GM21526 (cell line): ENCODE data around the gene PTAFR.

Experiments used
- ATAC-seq: cut with Tn5 transposase; IDR thresholded peaks from one replicate; pipeline ENCODE4 v1.9.1; 2021; ENCODE audit warnings: moderate library complexity; ENCODE audit not compliant: unreplicated experiment, low FRiP score

The PTAFR gene

DNA sequence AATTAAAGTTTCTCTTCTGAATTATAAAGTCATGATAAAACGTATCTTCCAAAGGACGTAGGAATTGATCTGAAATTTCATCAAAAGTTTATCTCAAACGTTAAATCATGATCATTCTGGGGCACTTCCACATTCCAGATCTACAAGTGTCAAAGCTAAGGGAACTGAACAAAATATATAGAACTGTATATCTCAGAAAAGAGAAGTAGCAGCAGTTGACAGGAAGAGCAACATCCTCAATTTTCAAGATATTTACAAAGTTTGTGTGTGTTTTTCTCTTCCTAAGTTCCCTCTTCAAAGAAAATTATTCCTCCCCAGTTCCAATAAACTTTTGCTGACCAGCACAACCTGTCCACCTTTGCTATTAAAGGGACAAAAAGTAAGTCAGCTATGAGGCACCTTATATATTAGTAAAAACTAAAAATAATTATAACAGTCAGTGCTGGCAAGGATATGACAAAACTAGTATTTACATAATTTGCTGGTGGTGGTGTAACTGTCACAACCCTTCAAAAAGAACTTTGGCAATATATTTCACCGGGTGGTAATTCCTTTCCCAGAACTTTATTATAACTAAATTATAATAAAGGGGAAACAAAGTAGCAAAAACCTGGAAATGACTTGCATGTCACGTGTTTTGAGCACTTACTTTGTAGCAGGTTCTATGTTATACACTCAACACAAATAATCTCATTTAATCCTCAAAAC, 49.6 kb downstream of the PTAFR start:
- ATAC-seq: no peak

DNA sequence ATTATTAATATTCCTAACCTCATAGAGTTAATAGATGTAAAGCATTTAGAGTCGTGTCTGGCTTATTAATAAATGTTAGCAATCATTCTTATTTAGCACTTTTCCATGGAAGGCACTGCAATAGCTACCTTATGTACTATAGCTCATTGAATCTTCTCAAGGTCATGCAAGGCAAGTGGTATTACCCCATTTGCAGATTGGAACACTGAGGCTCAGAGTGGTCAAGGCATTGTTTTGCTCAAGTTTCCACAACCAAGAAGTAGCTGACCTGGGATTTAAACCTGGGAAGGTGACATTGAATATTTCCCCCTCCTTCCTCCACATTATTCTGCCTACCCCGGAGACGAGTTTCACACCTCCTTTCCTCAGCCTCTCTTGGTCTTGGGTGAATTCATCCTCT, 50.3 kb downstream of the PTAFR start:
- ATAC-seq: no peak

DNA sequence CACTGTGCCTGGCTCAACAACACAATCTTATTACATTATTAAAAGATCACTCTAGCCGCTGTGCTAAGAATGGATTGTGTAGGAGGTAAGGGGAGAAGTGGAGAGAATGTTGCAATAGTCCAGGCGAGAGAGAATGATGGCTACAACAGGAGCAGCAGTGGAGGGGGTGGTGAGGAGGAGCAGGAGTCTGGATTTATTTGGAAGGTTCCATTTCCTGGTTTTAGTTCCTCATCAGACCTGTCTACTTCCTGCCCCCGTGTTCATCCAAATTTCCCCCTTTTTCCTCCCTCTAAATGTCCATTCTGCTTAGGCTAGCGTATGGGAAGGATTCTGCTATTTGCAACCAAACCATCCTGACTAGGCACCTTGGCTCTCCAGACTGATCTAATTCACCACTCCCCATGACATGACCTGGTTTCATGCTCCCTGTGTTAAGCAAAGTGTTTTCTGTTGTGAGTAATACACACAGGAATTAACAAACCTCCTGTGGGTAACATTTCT, 53.0 kb downstream of the PTAFR start:
- no peak for ATAC-seq

DNA sequence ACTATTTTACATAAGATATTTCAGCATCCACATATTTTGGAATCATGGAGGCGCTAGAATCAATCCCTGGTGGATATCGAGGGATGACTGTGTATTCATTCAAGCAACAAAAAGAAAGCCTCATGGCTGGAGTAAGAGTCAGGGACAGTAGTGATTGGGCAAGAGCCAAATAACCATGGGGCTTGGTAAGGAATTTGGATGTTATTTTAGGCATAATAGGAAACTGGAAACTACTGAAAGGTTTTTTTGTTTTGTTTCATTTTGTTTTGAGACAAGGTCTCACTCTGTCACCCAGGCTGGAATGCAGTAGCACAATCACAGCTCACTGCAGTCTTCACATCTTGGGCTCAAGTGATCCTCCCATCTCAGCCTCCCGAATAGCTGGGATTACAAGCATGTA, 54.3 kb downstream of the PTAFR start:
- ATAC-seq: no peak

DNA sequence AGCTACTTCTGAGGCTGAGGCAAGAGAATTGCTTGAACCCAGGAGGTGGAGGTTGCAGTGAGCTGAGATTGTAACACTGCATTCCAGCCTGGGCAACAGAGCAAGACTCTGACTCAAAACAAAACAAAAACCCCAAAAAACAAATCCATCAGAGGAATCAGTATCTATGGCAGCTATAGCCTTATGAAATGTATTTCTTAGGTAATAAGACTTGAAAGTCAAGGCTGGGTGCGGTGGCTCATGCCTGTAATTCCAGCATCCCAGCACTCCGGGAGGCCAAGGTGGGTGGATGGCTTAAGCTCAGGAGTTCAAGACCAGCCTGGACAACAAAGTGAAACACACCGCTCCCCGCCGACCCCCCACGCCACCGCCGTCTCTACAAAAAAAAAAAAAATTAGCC, 56.9 kb downstream of the PTAFR start:
- no peak for ATAC-seq

DNA sequence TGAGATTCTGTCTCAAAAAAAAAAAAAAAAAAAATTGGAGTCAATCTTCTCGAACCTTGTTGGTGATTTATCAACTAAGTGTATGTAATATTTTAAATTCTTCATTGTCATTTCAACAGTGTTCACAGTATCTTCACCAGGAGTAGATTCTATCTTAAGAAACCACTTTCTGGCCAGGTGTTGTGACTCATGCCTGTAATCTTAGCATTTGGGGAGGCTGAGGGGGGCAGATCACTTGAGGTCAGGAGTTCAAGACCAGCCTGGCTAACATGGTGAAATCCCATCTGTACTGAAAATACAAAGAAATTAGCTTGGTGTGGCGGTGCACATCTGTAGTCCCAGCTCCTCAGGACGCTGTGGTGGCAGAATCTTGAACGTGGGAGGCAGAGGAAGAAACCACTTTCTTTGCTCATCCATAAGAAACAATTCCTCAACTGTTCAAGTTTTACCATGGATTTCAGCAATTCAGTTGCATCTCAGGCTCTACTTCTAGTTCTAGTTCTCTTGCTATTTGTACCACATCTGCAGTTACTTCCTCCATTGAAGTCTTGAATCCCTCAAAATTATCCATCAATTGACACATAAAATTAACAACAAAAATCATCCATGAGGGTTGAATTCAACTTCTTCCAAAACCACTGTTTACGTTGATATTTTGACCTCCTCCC, 57.7 kb downstream of the PTAFR start:
- no peak for ATAC-seq

GRCh38 chr1:28115267-28115666, 61.2 kb downstream of the PTAFR start:
- no peak for ATAC-seq

DNA sequence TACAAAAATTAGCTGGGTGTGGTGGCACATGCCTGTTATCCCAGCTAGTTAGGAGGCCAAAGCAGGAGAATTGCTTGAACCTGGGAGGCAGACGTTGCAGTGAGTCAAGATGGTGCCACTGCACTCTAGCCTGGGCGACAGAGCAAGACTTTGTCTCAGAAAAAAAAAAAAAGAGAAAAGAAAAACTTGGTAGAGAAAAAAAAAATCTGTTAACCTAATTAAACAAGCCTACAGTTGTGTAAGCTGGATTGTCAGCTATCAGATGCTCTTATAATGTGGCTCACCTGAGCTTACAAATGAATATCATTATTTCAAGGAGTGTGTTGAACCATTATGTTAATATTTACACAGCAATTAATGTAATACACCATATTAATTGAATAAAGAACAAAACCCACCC, 61.6 kb downstream of the PTAFR start:
- ATAC-seq: no peak

GRCh38 chr1:28113242-28113572, 63.3 kb downstream of the PTAFR start:
- no peak for ATAC-seq

DNA sequence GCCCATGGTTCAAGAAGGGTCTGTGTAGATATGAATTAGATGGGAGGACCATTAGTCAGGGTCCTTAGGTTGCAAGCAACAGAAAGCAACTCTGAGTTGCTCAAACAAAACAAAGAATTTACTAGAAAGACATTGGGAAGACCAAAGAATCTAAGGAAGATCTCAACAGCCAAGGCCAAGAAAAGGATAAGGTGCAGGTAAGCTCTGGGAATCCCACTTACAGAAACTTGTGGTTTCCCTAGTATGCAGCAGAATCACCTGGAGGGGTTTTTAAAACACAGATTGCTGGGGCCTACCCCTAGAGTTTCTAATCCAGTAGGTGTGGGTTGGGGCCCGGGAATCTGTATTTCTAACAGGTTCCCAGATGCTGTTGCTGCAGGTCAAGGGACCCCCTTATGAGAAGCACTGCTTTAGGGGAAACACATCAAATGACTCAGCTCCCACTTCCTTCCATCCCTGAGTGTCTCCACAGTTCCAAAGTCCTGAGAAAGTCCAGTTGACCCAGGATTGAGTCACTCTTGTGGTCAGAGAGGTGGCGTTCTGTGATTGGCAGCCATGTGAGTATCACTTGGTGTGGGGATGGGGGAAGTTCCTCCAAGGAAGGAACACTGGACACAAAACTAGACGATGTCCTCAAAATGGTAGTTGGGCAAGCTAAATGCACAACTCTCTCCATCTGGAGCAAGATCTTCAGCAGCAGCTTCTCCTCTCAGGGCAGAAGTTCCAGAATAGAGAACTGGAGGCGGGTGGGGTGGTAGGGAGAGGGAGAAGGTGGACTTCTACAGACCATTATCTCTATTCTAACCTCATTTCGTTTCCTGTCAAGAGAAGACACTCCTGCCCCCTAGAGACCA, 63.9 kb downstream of the PTAFR start:
- ATAC-seq: no peak

GRCh38 chr1:28111157-28111556, 65.3 kb downstream of the PTAFR start:
- ATAC-seq: no peak

DNA sequence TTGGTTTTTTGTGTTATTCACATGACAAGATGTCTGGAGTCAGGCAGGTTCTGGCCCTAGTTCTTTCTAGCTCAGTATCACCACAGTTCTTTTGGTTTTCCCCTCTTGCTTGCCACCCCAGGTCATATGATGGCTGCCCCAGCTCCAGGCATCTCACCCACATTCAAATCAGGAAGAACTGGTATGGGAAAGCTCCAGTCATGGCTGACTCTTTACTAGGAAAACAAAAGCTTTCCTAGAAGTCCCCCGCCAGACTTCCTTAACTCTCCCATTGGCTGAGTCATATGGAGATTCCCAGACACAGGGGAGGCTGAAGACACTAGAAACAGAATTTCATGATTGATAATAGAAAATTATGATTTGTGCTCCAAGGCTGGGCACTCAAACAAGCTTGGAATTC, 65.9 kb downstream of the PTAFR start:
- ATAC-seq: no peak

DNA sequence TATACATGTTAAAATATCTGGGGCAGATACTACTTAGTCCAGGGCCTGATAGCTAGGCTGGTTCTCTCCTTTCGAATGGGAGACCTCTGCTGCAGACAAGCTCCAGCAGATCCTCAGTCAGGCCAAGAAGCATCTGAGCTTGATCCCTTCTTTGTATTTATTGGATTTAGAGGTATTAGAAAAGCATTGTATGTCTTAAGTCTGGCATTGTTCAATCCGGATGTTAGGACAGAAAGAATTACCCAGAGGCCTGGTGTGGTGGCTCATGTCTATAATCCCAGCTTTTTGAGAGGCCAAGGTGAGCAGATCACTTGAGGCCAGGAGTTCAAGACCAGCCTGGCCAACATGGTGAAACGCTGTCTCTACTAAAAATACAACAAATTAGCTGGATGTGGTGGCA, 66.9 kb downstream of the PTAFR start:
- ATAC-seq: no peak

- ATAC-seq: no peak
Measured at GRCh38 chr1:28108001-28108400, 68.5 kb downstream of the PTAFR start.

GRCh38 chr1:28104866-28105467, 71.5 kb downstream of the PTAFR start:
- ATAC-seq: no peak

DNA sequence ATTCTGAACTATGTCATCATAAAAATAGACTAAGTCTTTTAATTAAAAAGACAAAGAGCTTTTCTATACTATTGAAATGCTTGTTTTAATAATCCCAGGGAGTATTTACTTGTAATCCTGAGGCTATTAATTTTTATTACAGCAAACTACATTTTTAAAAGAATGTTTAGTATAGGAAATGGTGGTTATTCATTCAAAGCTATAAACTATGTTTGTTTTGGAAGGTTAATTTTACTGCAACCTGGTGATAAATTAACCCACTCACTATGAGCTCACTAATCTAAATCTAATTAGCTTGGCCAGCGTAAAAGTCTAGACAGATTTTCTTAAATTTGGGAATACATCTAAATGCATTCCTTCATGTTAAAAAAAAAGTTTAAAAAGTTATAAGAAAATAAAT, 74.3 kb downstream of the PTAFR start:
- no peak for ATAC-seq

DNA sequence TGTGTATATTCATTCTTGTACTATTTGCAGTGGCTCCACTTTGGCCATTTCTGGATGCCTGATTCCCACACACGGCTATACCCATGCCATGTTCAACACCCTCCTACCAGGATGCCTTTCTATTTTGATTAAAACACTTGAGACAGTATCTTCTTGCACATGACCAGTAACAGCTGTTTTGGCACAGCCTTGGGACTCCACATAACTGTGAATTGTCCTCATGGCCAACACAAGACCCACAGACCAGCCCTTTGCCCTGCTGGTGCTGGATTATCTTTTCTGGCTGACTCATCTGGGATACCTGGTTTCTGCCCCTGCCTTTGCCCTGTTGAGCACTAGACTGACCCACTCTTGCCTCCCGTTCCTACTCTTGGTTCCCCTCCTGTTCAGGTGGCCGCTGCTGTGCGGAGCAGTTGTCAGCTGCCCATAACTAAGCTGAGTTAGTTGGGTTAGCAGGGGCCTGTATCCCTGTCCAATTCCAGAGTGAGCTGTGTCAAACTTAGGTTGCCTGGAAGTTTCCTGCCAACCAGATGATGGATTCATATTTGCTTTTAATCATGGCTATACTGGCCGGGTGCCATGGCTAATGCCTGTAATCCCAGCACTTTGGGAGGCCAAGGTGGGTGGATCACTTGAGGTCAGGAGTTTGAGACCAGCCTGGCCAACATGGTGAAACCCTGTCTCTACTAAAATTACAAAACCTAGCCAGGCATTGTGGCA, 77.3 kb downstream of the PTAFR start:
- no peak for ATAC-seq
